ENCODE results near the gene YBX3.

- TF ChIP-seq CTCF (IDR thresholded peaks at IDR 0.05) = no peak
- no peak for TF ChIP-seq RFX5 (IDR thresholded peaks at IDR 0.05; ENCODE audit: low read length)
- TF ChIP-seq TCF12 (IDR thresholded peaks at IDR 0.05) = no peak
- no peak for TF ChIP-seq EZH2phosphoT487 (IDR thresholded peaks at IDR 0.05; ENCODE audit: borderline replicate concordance, low read depth)
- TF ChIP-seq SIN3A (IDR thresholded peaks at IDR 0.05; ENCODE audit: borderline replicate concordance, low read depth, low read length) = no peak
- TF ChIP-seq REST (IDR thresholded peaks at IDR 0.05; ENCODE audit: low read depth, low read length) = no peak
- TF ChIP-seq POLR2AphosphoS5 (IDR thresholded peaks at IDR 0.05; ENCODE audit: low read depth, low read length) = no peak
- TF ChIP-seq TAF1 (IDR thresholded peaks at IDR 0.05; ENCODE audit: borderline replicate concordance, low read depth, low read length) = no peak
- no peak for TF ChIP-seq FOSL2 (IDR thresholded peaks at IDR 0.05; ENCODE audit: borderline replicate concordance, low read depth)
Measured at GRCh38 chr12:10756194-10756593, 33.1 kb upstream of the YBX3 start.
